ENCODE measurements around the gene NFYC.

The NFYC gene

GRCh38 chr1:40803447-40803846 lies 111.9 kb downstream of the NFYC start:
- Mint-ChIP-seq H3K4me1 (ENCODE audit: low read depth) (peaks cover 24% of the 10 kb centered on the region), H3K27ac (no peak overlapping the region), H3K27me3 (ENCODE audit: low read depth) (no peaks in the 10 kb centered on the region), H3K4me3 (no peak overlapping the region), H3K36me3 (ENCODE audit: low read depth) (no peaks in the 10 kb centered on the region), H3K9me3 (no peaks in the 10 kb centered on the region)

GRCh38 chr1:40803902-40804301 lies 112.4 kb downstream of the NFYC start:
- peaks cover 28% of the 10 kb centered on the region for H3K4me1 Mint-ChIP-seq (ENCODE audit: low read depth)
- no peak overlapping the region for H3K4me3 Mint-ChIP-seq
- no peaks in the 10 kb centered on the region for H3K9me3 Mint-ChIP-seq
- no peaks in the 10 kb centered on the region for H3K27me3 Mint-ChIP-seq (ENCODE audit: low read depth)
- no peaks in the 10 kb centered on the region for H3K36me3 Mint-ChIP-seq (ENCODE audit: low read depth)
- no peak overlapping the region for H3K27ac Mint-ChIP-seq

- Mint-ChIP-seq H3K27ac (no peak overlapping the region), H3K4me3 (no peak overlapping the region), H3K9me3 (peaks cover 5% of the 10 kb centered on the region), H3K36me3 (ENCODE audit: low read depth) (peaks cover 6% of the 10 kb centered on the region), H3K4me1 (ENCODE audit: low read depth) (peaks cover 39% of the 10 kb centered on the region), H3K27me3 (ENCODE audit: low read depth) (no peaks in the 10 kb centered on the region)
These were observed 114.7 kb downstream of the NFYC start for GRCh38 chr1:40806240-40806639.

- peaks cover 5% of the 10 kb centered on the region for H3K9me3 Mint-ChIP-seq
- H3K4me1 Mint-ChIP-seq (ENCODE audit: low read depth), result peaks cover 31% of the 10 kb centered on the region
- H3K27ac Mint-ChIP-seq, result no peak overlapping the region
- H3K36me3 Mint-ChIP-seq (ENCODE audit: low read depth), result peaks cover 6% of the 10 kb centered on the region
- no peak overlapping the region for H3K4me3 Mint-ChIP-seq
- H3K27me3 Mint-ChIP-seq (ENCODE audit: low read depth), result no peaks in the 10 kb centered on the region
These were observed 115.5 kb downstream of the NFYC start for GRCh38 chr1:40806731-40807695.

GRCh38 chr1:40808002-40808401 lies 116.5 kb downstream of the NFYC start:
- Mint-ChIP-seq H3K36me3 (ENCODE audit: low read depth) (peaks cover 6% of the 10 kb centered on the region), H3K9me3 (peaks cover 5% of the 10 kb centered on the region), H3K27me3 (ENCODE audit: low read depth) (no peaks in the 10 kb centered on the region), H3K27ac (peak overlapping the region; percentile 50), H3K4me1 (ENCODE audit: low read depth) (peaks cover 29% of the 10 kb centered on the region), H3K4me3 (no peak overlapping the region)

- H3K4me3 Mint-ChIP-seq, result no peak overlapping the region
- peaks cover 27% of the 10 kb centered on the region for H3K4me1 Mint-ChIP-seq (ENCODE audit: low read depth)
- no peaks in the 10 kb centered on the region for H3K27me3 Mint-ChIP-seq (ENCODE audit: low read depth)
- H3K27ac Mint-ChIP-seq, result peak overlapping the region; percentile 97
- peaks cover 5% of the 10 kb centered on the region for H3K9me3 Mint-ChIP-seq
- peaks cover 6% of the 10 kb centered on the region for H3K36me3 Mint-ChIP-seq (ENCODE audit: low read depth)
These were observed 116.9 kb downstream of the NFYC start for GRCh38 chr1:40808444-40808843.

- peak overlapping the region; percentile 74 for H3K4me3 Mint-ChIP-seq
- H3K27me3 Mint-ChIP-seq (ENCODE audit: low read depth), result no peaks in the 10 kb centered on the region
- H3K36me3 Mint-ChIP-seq (ENCODE audit: low read depth), result peaks cover 6% of the 10 kb centered on the region
- H3K9me3 Mint-ChIP-seq, result peaks cover 5% of the 10 kb centered on the region
- peak overlapping the region; percentile 97 for H3K27ac Mint-ChIP-seq
- H3K4me1 Mint-ChIP-seq (ENCODE audit: low read depth), result peaks cover 27% of the 10 kb centered on the region
These were observed 117.4 kb downstream of the NFYC start for GRCh38 chr1:40808909-40809308.

- Mint-ChIP-seq H3K27me3 (ENCODE audit: low read depth) (peaks cover 4% of the 10 kb centered on the region), H3K4me3 (no peak overlapping the region), H3K36me3 (ENCODE audit: low read depth) (peaks cover 6% of the 10 kb centered on the region), H3K9me3 (peaks cover 5% of the 10 kb centered on the region), H3K27ac (no peak overlapping the region), H3K4me1 (ENCODE audit: low read depth) (peaks cover 27% of the 10 kb centered on the region)
These were observed 119.4 kb downstream of the NFYC start for GRCh38 chr1:40810927-40811326.

GRCh38 chr1:40815420-40815819 lies 123.9 kb downstream of the NFYC start:
- Mint-ChIP-seq H3K4me1 (ENCODE audit: low read depth) (peaks cover 19% of the 10 kb centered on the region), H3K4me3 (no peak overlapping the region), H3K9me3 (no peaks in the 10 kb centered on the region), H3K36me3 (ENCODE audit: low read depth) (no peaks in the 10 kb centered on the region), H3K27me3 (ENCODE audit: low read depth) (peaks cover 8% of the 10 kb centered on the region), H3K27ac (no peak overlapping the region)

- Mint-ChIP-seq H3K36me3 (ENCODE audit: low read depth) (no peaks in the 10 kb centered on the region), H3K27me3 (ENCODE audit: low read depth) (peaks cover 8% of the 10 kb centered on the region), H3K9me3 (no peaks in the 10 kb centered on the region), H3K4me1 (ENCODE audit: low read depth) (peaks cover 14% of the 10 kb centered on the region), H3K4me3 (peak overlapping the region; percentile 67), H3K27ac (peak overlapping the region; percentile 73)
These were observed 126.3 kb downstream of the NFYC start for GRCh38 chr1:40817791-40818263.

- peak overlapping the region; percentile 73 for H3K27ac Mint-ChIP-seq
- H3K27me3 Mint-ChIP-seq (ENCODE audit: low read depth), result peaks cover 8% of the 10 kb centered on the region
- no peaks in the 10 kb centered on the region for H3K9me3 Mint-ChIP-seq
- H3K4me1 Mint-ChIP-seq (ENCODE audit: low read depth), result peaks cover 14% of the 10 kb centered on the region
- H3K4me3 Mint-ChIP-seq, result peak overlapping the region; percentile 67
- no peaks in the 10 kb centered on the region for H3K36me3 Mint-ChIP-seq (ENCODE audit: low read depth)
These were observed 126.9 kb downstream of the NFYC start for GRCh38 chr1:40818264-40818961.

GRCh38 chr1:40819101-40819500 lies 127.6 kb downstream of the NFYC start:
- H3K4me1 Mint-ChIP-seq (ENCODE audit: low read depth), result peaks cover 14% of the 10 kb centered on the region
- peak overlapping the region; percentile 67 for H3K4me3 Mint-ChIP-seq
- H3K36me3 Mint-ChIP-seq (ENCODE audit: low read depth), result no peaks in the 10 kb centered on the region
- H3K27ac Mint-ChIP-seq, result no peak overlapping the region
- peaks cover 8% of the 10 kb centered on the region for H3K27me3 Mint-ChIP-seq (ENCODE audit: low read depth)
- H3K9me3 Mint-ChIP-seq, result no peaks in the 10 kb centered on the region

- H3K9me3 Mint-ChIP-seq, result no peaks in the 10 kb centered on the region
- H3K27me3 Mint-ChIP-seq (ENCODE audit: low read depth), result peaks cover 6% of the 10 kb centered on the region
- H3K4me3 Mint-ChIP-seq, result no peak overlapping the region
- H3K4me1 Mint-ChIP-seq (ENCODE audit: low read depth), result peaks cover 20% of the 10 kb centered on the region
- no peak overlapping the region for H3K27ac Mint-ChIP-seq
- no peaks in the 10 kb centered on the region for H3K36me3 Mint-ChIP-seq (ENCODE audit: low read depth)
These were observed 128.8 kb downstream of the NFYC start for GRCh38 chr1:40820251-40820797.
